Dendritic cell treated with granulocyte-macrophage colony-stimulating factor and Interleukin-4, amounts not matched to agents 40 ng/mL and 50 ng/mL, for 4 days (primary cell): ENCODE measurements around the gene CRHR1.

ENCODE experiments used
- H3K27ac Mint-ChIP-seq: one replicate; pipeline ENCODE4 v1.8.0; 2022; ENCODE audit warnings: mild to moderate bottlenecking, mixed read lengths
- H3K27me3 Mint-ChIP-seq: one replicate; pipeline ENCODE4 v1.8.0; 2022; ENCODE audit warnings: mild to moderate bottlenecking, mixed read lengths
- H3K36me3 Mint-ChIP-seq: one replicate; pipeline ENCODE4 v1.8.0; 2022; ENCODE audit warnings: low read depth, mixed read lengths
- H3K4me1 Mint-ChIP-seq: one replicate; pipeline ENCODE4 v1.8.0; 2022; ENCODE audit warnings: low read depth, mixed read lengths
- H3K4me3 Mint-ChIP-seq: one replicate; pipeline ENCODE4 v1.8.0; 2022; ENCODE audit warnings: mild to moderate bottlenecking, moderate library complexity, mixed read lengths
- H3K9me3 Mint-ChIP-seq: one replicate; pipeline ENCODE4 v1.8.0; 2022; ENCODE audit warnings: mixed read lengths
- intact Hi-C: fragments of 100-400 bp; cut with micrococcal nuclease; formaldehyde crosslinking; loops from one replicate; pipeline ENCODE4 v1.15.0; 2022

Gene CRHR1

GRCh38 chr17:45788057-45788456, 3.9 kb downstream of the CRHR1 start:
- intact Hi-C loops: no loop called here
- peaks cover 77% of the 10 kb centered on the region for H3K27me3 Mint-ChIP-seq
- peaks cover 13% of the 10 kb centered on the region for H3K4me1 Mint-ChIP-seq
- H3K9me3 Mint-ChIP-seq: no peaks in the 10 kb centered on the region
- no peak overlapping the region for H3K27ac Mint-ChIP-seq
- H3K36me3 Mint-ChIP-seq: no peaks in the 10 kb centered on the region
- H3K4me3 Mint-ChIP-seq: no peak overlapping the region

- Mint-ChIP-seq H3K4me1 (peaks cover 8% of the 10 kb centered on the region), H3K36me3 (no peaks in the 10 kb centered on the region), H3K4me3 (no peak overlapping the region), H3K27ac (no peak overlapping the region), H3K9me3 (no peaks in the 10 kb centered on the region), H3K27me3 (peaks cover 66% of the 10 kb centered on the region)
- intact Hi-C loops: no loop called here
These were observed 5.8 kb downstream of the CRHR1 start for GRCh38 chr17:45789874-45790273.

GRCh38 chr17:45790296-45790922, 6.3 kb downstream of the CRHR1 start:
- Mint-ChIP-seq H3K27me3 (peaks cover 62% of the 10 kb centered on the region), H3K4me3 (no peak overlapping the region)

GRCh38 chr17:45791041-45791582, 7.0 kb downstream of the CRHR1 start:
- Mint-ChIP-seq H3K27me3 (peaks cover 56% of the 10 kb centered on the region), H3K36me3 (no peaks in the 10 kb centered on the region), H3K9me3 (no peaks in the 10 kb centered on the region), H3K4me1 (peaks cover 4% of the 10 kb centered on the region), H3K27ac (no peak overlapping the region), H3K4me3 (no peak overlapping the region)
- intact Hi-C loops: no loop called here

More at GRCh38 chr17:45790296-45790922, 6.3 kb downstream of the CRHR1 start:
- Mint-ChIP-seq H3K4me1 (peaks cover 4% of the 10 kb centered on the region), H3K36me3 (no peaks in the 10 kb centered on the region), H3K9me3 (no peaks in the 10 kb centered on the region), H3K27ac (no peak overlapping the region)
- intact Hi-C loops: no loop called here

- intact Hi-C loops: no loop called here
- peaks cover 4% of the 10 kb centered on the region for H3K4me1 Mint-ChIP-seq
- H3K27ac Mint-ChIP-seq: no peak overlapping the region
- peaks cover 54% of the 10 kb centered on the region for H3K27me3 Mint-ChIP-seq
- H3K4me3 Mint-ChIP-seq: no peak overlapping the region
- no peaks in the 10 kb centered on the region for H3K36me3 Mint-ChIP-seq
- H3K9me3 Mint-ChIP-seq: no peaks in the 10 kb centered on the region
These were observed 7.8 kb downstream of the CRHR1 start for GRCh38 chr17:45791935-45792334.

- intact Hi-C loops: no loop called here
- no peak overlapping the region for H3K4me3 Mint-ChIP-seq
- H3K36me3 Mint-ChIP-seq: no peaks in the 10 kb centered on the region
- H3K9me3 Mint-ChIP-seq: no peaks in the 10 kb centered on the region
- peaks cover 50% of the 10 kb centered on the region for H3K27me3 Mint-ChIP-seq
- H3K4me1 Mint-ChIP-seq: peaks cover 4% of the 10 kb centered on the region
- H3K27ac Mint-ChIP-seq: no peak overlapping the region
These were observed 8.3 kb downstream of the CRHR1 start for GRCh38 chr17:45792437-45792836.

- Mint-ChIP-seq H3K9me3 (no peaks in the 10 kb centered on the region), H3K27ac (no peak overlapping the region), H3K27me3 (peaks cover 42% of the 10 kb centered on the region), H3K36me3 (no peaks in the 10 kb centered on the region), H3K4me3 (no peak overlapping the region), H3K4me1 (peaks cover 4% of the 10 kb centered on the region)
- intact Hi-C loops: no loop called here
These were observed 9.1 kb downstream of the CRHR1 start for GRCh38 chr17:45792995-45793755.

GRCh38 chr17:45793999-45794540, 9.9 kb downstream of the CRHR1 start:
- no peak overlapping the region for H3K4me3 Mint-ChIP-seq
- no peak overlapping the region for H3K27ac Mint-ChIP-seq
- peaks cover 36% of the 10 kb centered on the region for H3K27me3 Mint-ChIP-seq
- no peaks in the 10 kb centered on the region for H3K36me3 Mint-ChIP-seq
- H3K9me3 Mint-ChIP-seq: no peaks in the 10 kb centered on the region
- peaks cover 4% of the 10 kb centered on the region for H3K4me1 Mint-ChIP-seq
- intact Hi-C loops: no loop called here

GRCh38 chr17:45794840-45795239, 10.7 kb downstream of the CRHR1 start:
- Mint-ChIP-seq H3K27me3 (peaks cover 33% of the 10 kb centered on the region), H3K4me1 (peaks cover 3% of the 10 kb centered on the region), H3K9me3 (no peaks in the 10 kb centered on the region), H3K27ac (no peak overlapping the region), H3K4me3 (no peak overlapping the region), H3K36me3 (no peaks in the 10 kb centered on the region)
- intact Hi-C loops: no loop called here

- intact Hi-C loops: no loop called here
- no peak overlapping the region for H3K4me3 Mint-ChIP-seq
- no peak overlapping the region for H3K27ac Mint-ChIP-seq
- H3K4me1 Mint-ChIP-seq: no peaks in the 10 kb centered on the region
- no peaks in the 10 kb centered on the region for H3K9me3 Mint-ChIP-seq
- no peaks in the 10 kb centered on the region for H3K36me3 Mint-ChIP-seq
- peaks cover 39% of the 10 kb centered on the region for H3K27me3 Mint-ChIP-seq
These were observed 16.7 kb downstream of the CRHR1 start for GRCh38 chr17:45800816-45801215.

- intact Hi-C loops: no loop called here
- peaks cover 35% of the 10 kb centered on the region for H3K27me3 Mint-ChIP-seq
These were observed 17.3 kb downstream of the CRHR1 start for GRCh38 chr17:45801421-45801820.

GRCh38 chr17:45808845-45809244, 24.7 kb downstream of the CRHR1 start:
- Mint-ChIP-seq H3K4me1 (no peaks in the 10 kb centered on the region), H3K4me3 (no peak overlapping the region), H3K36me3 (no peaks in the 10 kb centered on the region), H3K27ac (no peak overlapping the region), H3K9me3 (no peaks in the 10 kb centered on the region), H3K27me3 (peaks cover 27% of the 10 kb centered on the region)
- intact Hi-C loops: no loop called here

More at GRCh38 chr17:45801421-45801820, 17.3 kb downstream of the CRHR1 start:
- Mint-ChIP-seq H3K27ac (no peak overlapping the region), H3K4me1 (no peaks in the 10 kb centered on the region), H3K4me3 (no peak overlapping the region), H3K9me3 (no peaks in the 10 kb centered on the region), H3K36me3 (no peaks in the 10 kb centered on the region)

- intact Hi-C loops: no loop called here
- Mint-ChIP-seq H3K27ac (no peak overlapping the region), H3K36me3 (no peaks in the 10 kb centered on the region), H3K4me1 (no peaks in the 10 kb centered on the region), H3K9me3 (no peaks in the 10 kb centered on the region), H3K27me3 (peaks cover 21% of the 10 kb centered on the region), H3K4me3 (no peak overlapping the region)
These were observed 25.4 kb downstream of the CRHR1 start for GRCh38 chr17:45809499-45809898.

GRCh38 chr17:45812102-45812501, 28.0 kb downstream of the CRHR1 start:
- no peaks in the 10 kb centered on the region for H3K4me1 Mint-ChIP-seq
- peaks cover 16% of the 10 kb centered on the region for H3K27me3 Mint-ChIP-seq
- intact Hi-C loops: no loop called here
- no peaks in the 10 kb centered on the region for H3K36me3 Mint-ChIP-seq
- no peak overlapping the region for H3K4me3 Mint-ChIP-seq
- H3K9me3 Mint-ChIP-seq: no peaks in the 10 kb centered on the region
- no peak overlapping the region for H3K27ac Mint-ChIP-seq
